HEK293 (cell line): ENCODE results near the gene HEBP1.

ENCODE experiments used
- MZF1 ChIP-seq: fragments of 450-650 bp; formaldehyde crosslinking; IDR thresholded peaks from 2 replicates; pipeline ENCODE4 v1.5.1; 2017; ENCODE audit warnings: missing biosample characterization, missing genetic modification characterization, borderline replicate concordance
- WT1 ChIP-seq: fragments of 450-650 bp; formaldehyde crosslinking; IDR thresholded peaks from 2 replicates; pipeline ENCODE4 v1.5.1; 2016; ENCODE audit warnings: missing biosample characterization, missing genetic modification characterization
- YY1 ChIP-seq: fragments of 450-650 bp; formaldehyde crosslinking; IDR thresholded peaks from 2 replicates; pipeline ENCODE4 v1.5.1; 2018; ENCODE audit warnings: missing biosample characterization, missing genetic modification characterization
- ZNF530 ChIP-seq: fragments of 450-650 bp; formaldehyde crosslinking; IDR thresholded peaks from 2 replicates; pipeline ENCODE4 v1.5.1; 2016; ENCODE audit warnings: low read depth, missing biosample characterization, missing genetic modification characterization
- ZNF548 ChIP-seq: fragments of 450-650 bp; formaldehyde crosslinking; IDR thresholded peaks from 2 replicates; pipeline ENCODE4 v1.5.1; 2016; ENCODE audit warnings: missing biosample characterization, missing genetic modification characterization
- TF ChIP-seq, protein P1 (sequence below): fragments of 450-650 bp; formaldehyde crosslinking; IDR thresholded peaks from 2 replicates; pipeline ENCODE4 v1.5.1; 2016; ENCODE audit warnings: missing biosample characterization, missing genetic modification characterization
- TF ChIP-seq, protein P2 (sequence below): fragments of 450-650 bp; formaldehyde crosslinking; IDR thresholded peaks from 2 replicates; pipeline ENCODE4 v1.5.1; 2017; ENCODE audit warnings: missing biosample characterization, missing genetic modification characterization

DNA sequence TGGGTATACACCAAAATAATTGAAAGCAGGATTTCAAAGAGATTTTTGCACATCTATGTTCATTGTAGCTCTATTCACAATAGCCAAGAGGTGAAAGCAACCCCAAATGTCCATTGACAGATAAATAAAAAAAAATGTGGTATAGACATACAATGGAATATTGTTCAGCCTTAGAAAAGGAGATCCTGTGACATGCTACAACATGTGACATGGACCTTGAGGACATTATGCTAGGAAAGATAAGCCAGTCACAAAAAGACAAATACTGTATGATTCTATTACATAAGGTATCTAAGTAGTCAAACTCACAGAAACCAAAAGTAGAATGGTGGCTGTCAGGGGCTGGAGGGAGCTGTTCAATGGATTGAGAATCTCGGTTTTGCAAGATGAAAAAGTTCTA lies 60.2 kb downstream of the HEBP1 start:
- TF ChIP-seq YY1 (no peak), MZF1 (no peak), WT1 (tag by site-specific recombination) (no peak), ZNF530 (no peak), ZNF548 (tag by site-specific recombination) (no peak)
- TF ChIP-seq, protein P1, sequence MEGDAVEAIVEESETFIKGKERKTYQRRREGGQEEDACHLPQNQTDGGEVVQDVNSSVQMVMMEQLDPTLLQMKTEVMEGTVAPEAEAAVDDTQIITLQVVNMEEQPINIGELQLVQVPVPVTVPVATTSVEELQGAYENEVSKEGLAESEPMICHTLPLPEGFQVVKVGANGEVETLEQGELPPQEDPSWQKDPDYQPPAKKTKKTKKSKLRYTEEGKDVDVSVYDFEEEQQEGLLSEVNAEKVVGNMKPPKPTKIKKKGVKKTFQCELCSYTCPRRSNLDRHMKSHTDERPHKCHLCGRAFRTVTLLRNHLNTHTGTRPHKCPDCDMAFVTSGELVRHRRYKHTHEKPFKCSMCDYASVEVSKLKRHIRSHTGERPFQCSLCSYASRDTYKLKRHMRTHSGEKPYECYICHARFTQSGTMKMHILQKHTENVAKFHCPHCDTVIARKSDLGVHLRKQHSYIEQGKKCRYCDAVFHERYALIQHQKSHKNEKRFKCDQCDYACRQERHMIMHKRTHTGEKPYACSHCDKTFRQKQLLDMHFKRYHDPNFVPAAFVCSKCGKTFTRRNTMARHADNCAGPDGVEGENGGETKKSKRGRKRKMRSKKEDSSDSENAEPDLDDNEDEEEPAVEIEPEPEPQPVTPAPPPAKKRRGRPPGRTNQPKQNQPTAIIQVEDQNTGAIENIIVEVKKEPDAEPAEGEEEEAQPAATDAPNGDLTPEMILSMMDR (tag by site-specific recombination) = no peak
- TF ChIP-seq, protein P2, sequence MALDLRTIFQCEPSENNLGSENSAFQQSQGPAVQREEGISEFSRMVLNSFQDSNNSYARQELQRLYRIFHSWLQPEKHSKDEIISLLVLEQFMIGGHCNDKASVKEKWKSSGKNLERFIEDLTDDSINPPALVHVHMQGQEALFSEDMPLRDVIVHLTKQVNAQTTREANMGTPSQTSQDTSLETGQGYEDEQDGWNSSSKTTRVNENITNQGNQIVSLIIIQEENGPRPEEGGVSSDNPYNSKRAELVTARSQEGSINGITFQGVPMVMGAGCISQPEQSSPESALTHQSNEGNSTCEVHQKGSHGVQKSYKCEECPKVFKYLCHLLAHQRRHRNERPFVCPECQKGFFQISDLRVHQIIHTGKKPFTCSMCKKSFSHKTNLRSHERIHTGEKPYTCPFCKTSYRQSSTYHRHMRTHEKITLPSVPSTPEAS (tag by site-specific recombination) = no peak
